NCI-H774 (cell line): Measurements from ENCODE around the gene DVL2.
"Not testable (repeated sequence)": the region's sequence is repeated elsewhere in the genome, so short reads cannot be mapped to it uniquely, and the experiment has no call there.

Source experiments
- DNase-seq: peaks from one replicate; lab custom pipeline; 2025; lab: John Stamatoyannopoulos, UW

Gene DVL2

GRCh38 chr17:7256766-7257456 is 22.6 kb upstream of the DVL2 start:
- DNase-seq = no peak

GRCh38 chr17:7254511-7254910 is 20.2 kb upstream of the DVL2 start:
- DNase-seq = no peak

GRCh38 chr17:7253082-7253481 is 18.8 kb upstream of the DVL2 start:
- no peak for DNase-seq

- DNase-seq = peak; percentile 64
Observed at GRCh38 chr17:7252176-7253043, 18.1 kb upstream of the DVL2 start, which contains the start of gene ELP5. TSS of gene ELP5 (plus strand) at chr17:7252215. CDS start at chr17:7252551, 336 bp downstream.

- peak; percentile 87 for DNase-seq
Observed at GRCh38 chr17:7251661-7252175, 17.4 kb upstream of the DVL2 start, which contains the start of gene CTDNEP1. TSS of gene CTDNEP1 (minus strand) at chr17:7251734. CDS start at chr17:7251296, 438 bp downstream.

GRCh38 chr17:7250695-7251627 is 16.6 kb upstream of the DVL2 start:
- no peak for DNase-seq

GRCh38 chr17:7249830-7250229 is 15.5 kb upstream of the DVL2 start:
- DNase-seq = no peak

GRCh38 chr17:7249214-7249613 is 14.9 kb upstream of the DVL2 start:
- no peak for DNase-seq

GRCh38 chr17:7248796-7249195 is 14.5 kb upstream of the DVL2 start:
- DNase-seq = no peak

GRCh38 chr17:7246779-7247178 is 12.5 kb upstream of the DVL2 start:
- DNase-seq = no peak

- not testable (repeated sequence) for DNase-seq
Observed at GRCh38 chr17:7243838-7244237, 9.5 kb upstream of the DVL2 start.

GRCh38 chr17:7243453-7243729 is 9.1 kb upstream of the DVL2 start:
- no peak for DNase-seq

GRCh38 chr17:7242717-7243452 is 8.6 kb upstream of the DVL2 start:
- DNase-seq = peak; percentile 79

- DNase-seq = peak; percentile 64
Observed at GRCh38 chr17:7241783-7242716, 7.7 kb upstream of the DVL2 start, which contains the start of gene GABARAP. TSS of gene GABARAP (minus strand) at chr17:7242449. CDS start at chr17:7242330, 119 bp downstream.

- DNase-seq = no peak
Observed at GRCh38 chr17:7241090-7241733, 6.9 kb upstream of the DVL2 start.

- DNase-seq = no peak
Observed at GRCh38 chr17:7240375-7240774, 6.1 kb upstream of the DVL2 start.

- DNase-seq = peak; percentile 93
Observed at GRCh38 chr17:7239091-7240027, 5.0 kb upstream of the DVL2 start, which contains the start of gene PHF23. TSS of gene PHF23 (minus strand) at chr17:7239457. CDS start at chr17:7239279, 178 bp downstream.

GRCh38 chr17:7238420-7239090 is 4.2 kb upstream of the DVL2 start:
- no peak for DNase-seq
